H9 (cell line): ENCODE data around the gene RPRD1B. TPM values are rescaled to one million over a fixed set of nuclear protein-coding genes. Genes with fewer than 3 reads are reported as not detected.
A peak's percentile ranks its signal among the peaks of the same experiment; 100 is the strongest.

ENCODE experiments used
- DNase-seq: peaks from one replicate; pipeline ENCODE4 v3.0.0-alpha.2; 2017
- H2AFZ ChIP-seq: one replicate; pipeline ENCODE4 v1.6.1; 2013; ENCODE audit warnings: mild to moderate bottlenecking, low read length, control low read depth, moderate library complexity
- H2AK5ac ChIP-seq: 2 replicates; pipeline ENCODE4 v1.6.1; 2013; ENCODE audit warnings: low read length, control low read depth, mixed read lengths; ENCODE audit not compliant: insufficient read length
- H2BK120ac ChIP-seq: one replicate; pipeline ENCODE4 v1.6.1; 2013; ENCODE audit warnings: low read depth, mild to moderate bottlenecking, low read length, control low read depth, inconsistent platforms; ENCODE audit not compliant: poor library complexity, severe bottlenecking
- H2BK12ac ChIP-seq: 2 replicates; pipeline ENCODE4 v1.6.1; 2013; ENCODE audit warnings: low read length, control low read depth, mixed read lengths, low read depth; ENCODE audit not compliant: insufficient read length
- H2BK15ac ChIP-seq: 2 replicates; pipeline ENCODE4 v1.6.1; 2013; ENCODE audit warnings: low read depth, low read length, control low read depth
- H2BK20ac ChIP-seq: one replicate; pipeline ENCODE4 v1.6.1; 2013; ENCODE audit warnings: low read depth, mild to moderate bottlenecking, low read length, control low read depth, inconsistent platforms; ENCODE audit not compliant: poor library complexity, severe bottlenecking
- H2BK5ac ChIP-seq: 2 replicates; pipeline ENCODE4 v1.6.1; 2013; ENCODE audit warnings: low read length, control low read depth, mixed read lengths; ENCODE audit not compliant: insufficient read length
- H3K14ac ChIP-seq: 2 replicates; pipeline ENCODE4 v1.6.1; 2013; ENCODE audit warnings: low read length, control low read depth; ENCODE audit not compliant: insufficient read depth
- H3K18ac ChIP-seq: 2 replicates; pipeline ENCODE4 v1.6.1; 2013; ENCODE audit warnings: low read depth, mild to moderate bottlenecking, mixed read lengths, low read length, control low read depth; ENCODE audit not compliant: insufficient read length
- H3K23ac ChIP-seq: 2 replicates; pipeline ENCODE4 v1.6.1; 2013; ENCODE audit warnings: low read length, control low read depth, mixed read lengths, low read depth; ENCODE audit not compliant: insufficient read length
- H3K23me2 ChIP-seq: 2 replicates; pipeline ENCODE4 v1.6.1; 2013; ENCODE audit warnings: low read depth, mild to moderate bottlenecking, mixed read lengths, low read length, control low read depth; ENCODE audit not compliant: insufficient read length, poor library complexity, severe bottlenecking
- H3K27ac ChIP-seq: 2 replicates; pipeline ENCODE4 v1.5.1; 2013; ENCODE audit warnings: low read length, control low read depth, mixed read lengths, low read depth; ENCODE audit not compliant: insufficient read length
- H3K27me3 ChIP-seq: 2 replicates; pipeline ENCODE4 v1.6.1; 2013; ENCODE audit warnings: low read length, control low read depth, inconsistent platforms; ENCODE audit not compliant: insufficient read depth
- H3K4ac ChIP-seq: 2 replicates; pipeline ENCODE4 v1.6.1; 2013; ENCODE audit warnings: low read depth, mild to moderate bottlenecking, control low read depth, inconsistent platforms, low read length, moderate library complexity
- H3K4me1 ChIP-seq: 2 replicates; pipeline ENCODE4 v1.6.1; 2013; ENCODE audit warnings: low read length, control low read depth, inconsistent platforms; ENCODE audit not compliant: insufficient read depth
- H3K4me2 ChIP-seq: 2 replicates; pipeline ENCODE4 v1.6.1; 2013; ENCODE audit warnings: low read length, control low read depth, mixed read lengths; ENCODE audit not compliant: insufficient read length, insufficient read depth
- H3K56ac ChIP-seq: 2 replicates; pipeline ENCODE4 v1.6.1; 2013; ENCODE audit warnings: low read depth, mild to moderate bottlenecking, mixed read lengths, low read length, control low read depth; ENCODE audit not compliant: insufficient read length
- H3K79me1 ChIP-seq: 2 replicates; pipeline ENCODE4 v1.6.1; 2013; ENCODE audit warnings: low read depth, mild to moderate bottlenecking, moderate library complexity, low read length, control low read depth, inconsistent platforms; ENCODE audit not compliant: insufficient read depth, poor library complexity, severe bottlenecking
- H3K79me2 ChIP-seq: 2 replicates; pipeline ENCODE4 v1.6.1; 2013; ENCODE audit warnings: low read length, control low read depth, inconsistent platforms; ENCODE audit not compliant: insufficient read depth
- H3K9ac ChIP-seq: 2 replicates; pipeline ENCODE4 v1.6.1; 2013; ENCODE audit warnings: low read length, control low read depth, mixed read lengths; ENCODE audit not compliant: insufficient read length; ENCODE audit errors: extremely low read depth
- H3K9me3 ChIP-seq: one replicate; pipeline ENCODE4 v1.6.1; 2013; ENCODE audit warnings: low read depth, low read length, inconsistent platforms; ENCODE audit not compliant: control insufficient read depth
- H3T11ph ChIP-seq: one replicate; pipeline ENCODE4 v1.6.1; 2013; ENCODE audit warnings: mild to moderate bottlenecking, low read length, control low read depth, inconsistent platforms
- H4K20me1 ChIP-seq: one replicate; pipeline ENCODE4 v1.6.1; 2013; ENCODE audit not compliant: control insufficient read depth, insufficient read length, insufficient read depth
- H4K5ac ChIP-seq: 2 replicates; pipeline ENCODE4 v1.6.1; 2013; ENCODE audit warnings: low read depth, mild to moderate bottlenecking, mixed read lengths, low read length, control low read depth; ENCODE audit not compliant: insufficient read length
- H4K8ac ChIP-seq: replicated peaks from 2 replicates; pipeline ENCODE4 v1.6.1; 2013; ENCODE audit warnings: low read length, control low read depth, mixed read lengths, low read depth; ENCODE audit not compliant: insufficient read length
- H4K91ac ChIP-seq: 2 replicates; pipeline ENCODE4 v1.6.1; 2013; ENCODE audit warnings: low read depth, mild to moderate bottlenecking, moderate library complexity, mixed read lengths, low read length, control low read depth; ENCODE audit not compliant: insufficient read length
- H3K27ac Mint-ChIP-seq, 3 experiments: 2 replicates in 2 of 3; 3 replicates in 1 of 3; pipeline ENCODE4 v1.8.0; 2020 to 2021; ENCODE audit warnings: mixed read lengths in 3 of 3, mild to moderate bottlenecking in 1 of 3, moderate library complexity in 1 of 3
- H3K27me3 Mint-ChIP-seq: 2 replicates; pipeline ENCODE4 v1.8.0; 2021; ENCODE audit warnings: low read depth, mild to moderate bottlenecking, moderate library complexity, mixed read lengths
- H3K36me3 Mint-ChIP-seq, 3 experiments: 2 replicates in 2 of 3; 3 replicates in 1 of 3; pipeline ENCODE4 v1.8.0; 2020 to 2021; ENCODE audit warnings: low read depth in 3 of 3, mixed read lengths in 3 of 3; ENCODE audit not compliant: insufficient read depth in 1 of 3
- H3K4me1 Mint-ChIP-seq, 2 experiments: 2 replicates each; pipeline ENCODE4 v1.8.0; 2020; ENCODE audit warnings: mixed read lengths in 2 of 2
- H3K4me3 Mint-ChIP-seq, 2 experiments: 2 replicates in 1 of 2; 3 replicates in 1 of 2; pipeline ENCODE4 v1.8.0; 2020 to 2021; ENCODE audit warnings: mild to moderate bottlenecking in 2 of 2, mixed read lengths in 2 of 2, moderate library complexity in 1 of 2
- H3K9me3 Mint-ChIP-seq, 2 experiments: 2 replicates in 1 of 2; 3 replicates in 1 of 2; pipeline ENCODE4 v1.8.0; 2020; ENCODE audit warnings: mild to moderate bottlenecking in 2 of 2, mixed read lengths in 2 of 2, moderate library complexity in 1 of 2
- CTCF ChIP-seq: fragments of 200-600 bp; sonication (generic); conservative IDR thresholded peaks from 3 replicates; pipeline ENCODE4 v1.8.0; 2021; ENCODE audit warnings: antibody characterized with exemption, mild to moderate bottlenecking
- WGBS: extraction: QIAGEN DNeasy Blood & Tissue Kit; methylation state at CpG from one replicate; pipeline ENCODE4 v1.1.7; 2013; ENCODE audit warnings: missing lambda C conversion rate, low lambda C conversion rate, mixed read lengths; ENCODE audit not compliant: insufficient read length; ENCODE audit errors: extremely low coverage; 5-methylcytosine and 5-hydroxymethylcytosine counted together
- total RNA-seq: library from RNA; stranded (reverse); gene quantifications from 2 replicates; pipeline ENCODE4 v1.2.1, GENCODE V29; 2021

The RPRD1B gene
- total RNA-seq, 1 experiment from 2014 or later = 34.3 TPM

GRCh38 chr20:38115205-38115604, 81.7 kb downstream of the RPRD1B start:
- H3T11ph ChIP-seq = no peak overlapping the region
- no peak overlapping the region for H3K27ac Mint-ChIP-seq

More at GRCh38 chr20:38115205-38115604, 81.7 kb downstream of the RPRD1B start:
- Histone ChIP-seq H3K9ac (no peak overlapping the region), H4K8ac (no peak overlapping the region), H3K14ac (no peak overlapping the region), H4K91ac (no peak overlapping the region), H2BK12ac (no peak overlapping the region), H3K56ac (no peak overlapping the region), H3K79me2 (no peaks in the 10 kb centered on the region), H4K20me1 (no peaks in the 10 kb centered on the region), H4K5ac (no peak overlapping the region), H2BK20ac (no peak overlapping the region), H3K27me3 (no peaks in the 10 kb centered on the region), H3K4ac (no peak overlapping the region), H2AK5ac (no peak overlapping the region), H2BK120ac (no peak overlapping the region), H3K79me1 (no peaks in the 10 kb centered on the region), H3K27ac (no peak overlapping the region), H3K9me3 (no peaks in the 10 kb centered on the region), H2AFZ (no peak overlapping the region), H3K23me2 (no peaks in the 10 kb centered on the region), H2BK15ac (no peak overlapping the region), H3K23ac (no peak overlapping the region), H3K18ac (no peak overlapping the region), H2BK5ac (no peak overlapping the region), H3K4me1 (no peaks in the 10 kb centered on the region), H3K4me2 (no peak overlapping the region)
- Mint-ChIP-seq H3K4me1 (peaks cover 4 to 7% of the 10 kb centered on the region in 2 experiments), H3K27me3 (no peaks in the 10 kb centered on the region), H3K4me3 (no peak overlapping the region), H3K36me3 (no peaks in the 10 kb centered on the region), H3K9me3 (no peaks in the 10 kb centered on the region)
- TF ChIP-seq CTCF = peak; percentile 22; the same call in 1 of the 3 replicates
- no CpG with 5 or more reads among the region's 1 CpG for WGBS
- DNase-seq = no peak
